Progenitor cell of endocrine pancreas (in vitro differentiated cells): ENCODE results near the gene CTBP2. TPM values are rescaled to one million over a fixed set of nuclear protein-coding genes. Genes with fewer than 3 reads are reported as not detected.

ENCODE experiments used
- DNase-seq: peaks from one replicate; pipeline ENCODE4 v3.0.0; 2021; ENCODE audit warnings: low spot score; ENCODE audit not compliant: unreplicated experiment
- H3K27ac Mint-ChIP-seq: 2 replicates; pipeline ENCODE4 v1.8.0; 2021; ENCODE audit warnings: mild to moderate bottlenecking, moderate library complexity, mixed read lengths
- H3K27me3 Mint-ChIP-seq: 2 replicates; pipeline ENCODE4 v1.8.0; 2021; ENCODE audit warnings: mixed read lengths
- H3K36me3 Mint-ChIP-seq: 2 replicates; pipeline ENCODE4 v1.8.0; 2022; ENCODE audit warnings: mixed read lengths; ENCODE audit not compliant: insufficient read depth
- H3K4me1 Mint-ChIP-seq: 2 replicates; pipeline ENCODE4 v1.8.0; 2021; ENCODE audit warnings: low read depth, mixed read lengths
- H3K4me3 Mint-ChIP-seq: 2 replicates; pipeline ENCODE4 v1.8.0; 2021; ENCODE audit warnings: low read depth, mild to moderate bottlenecking, moderate library complexity, mixed read lengths
- H3K9me3 Mint-ChIP-seq: 2 replicates; pipeline ENCODE4 v1.8.0; 2021; ENCODE audit warnings: low read depth, mixed read lengths
- total RNA-seq: library from RNA; stranded (reverse); gene quantifications from 2 replicates; pipeline ENCODE4 v1.2.1, GENCODE V29; 2021
- TF ChIP-seq, protein P1 (sequence below): fragments of 200-600 bp; sonication (generic); IDR thresholded peaks from one replicate; pipeline ENCODE4 v1.5.0; 2021; ENCODE audit warnings: antibody characterized with exemption, mild to moderate bottlenecking; ENCODE audit not compliant: unreplicated experiment

The CTBP2 gene
- total RNA-seq, 1 donor from 2014 or later = 182 TPM

DNA sequence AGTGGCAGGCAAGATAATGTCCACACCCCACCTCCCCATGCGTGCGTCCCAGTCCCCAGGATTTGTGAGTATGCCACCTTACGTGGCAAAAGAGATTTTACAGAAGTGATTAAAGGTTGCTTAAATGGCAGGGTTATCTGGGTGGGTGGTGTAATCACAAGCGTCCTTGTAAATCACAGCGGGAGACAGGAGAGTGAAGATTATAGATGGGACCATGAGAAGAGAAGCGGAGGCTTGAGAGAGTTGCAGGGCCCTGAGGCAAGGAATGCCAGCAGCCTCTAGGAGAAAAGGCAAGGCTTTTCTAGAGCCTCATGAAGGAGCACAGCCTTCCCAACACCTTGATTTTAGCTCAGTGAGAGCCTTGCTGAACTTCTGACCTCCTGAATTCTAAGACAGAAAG, 208.2 kb downstream of the CTBP2 start:
- peak overlapping the region; percentile 8 for H3K27ac Mint-ChIP-seq
- no peak overlapping the region for H3K4me3 Mint-ChIP-seq
- peaks cover 2% of the 10 kb centered on the region for H3K36me3 Mint-ChIP-seq

DNA sequence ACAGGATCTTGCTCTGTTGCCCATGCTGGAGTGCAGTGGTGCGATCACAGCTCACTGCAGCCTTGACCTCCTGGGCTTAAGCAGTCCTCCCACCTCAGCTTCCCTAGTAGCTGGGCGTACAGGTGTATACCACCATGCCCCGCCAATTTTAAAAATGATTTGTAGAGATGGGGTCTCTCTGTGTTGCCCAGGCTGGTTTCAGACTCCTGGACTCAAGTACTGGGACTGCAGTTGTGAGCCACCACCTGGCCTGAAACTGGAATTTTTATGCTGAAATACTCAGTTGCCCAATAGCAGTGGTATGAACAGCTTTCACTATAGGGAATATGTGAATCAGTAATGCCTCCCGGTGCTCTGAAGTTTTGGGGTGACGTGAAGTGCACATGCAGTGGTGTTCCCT, 210.8 kb downstream of the CTBP2 start:
- Mint-ChIP-seq H3K9me3 (no peaks in the 10 kb centered on the region), H3K36me3 (peaks cover 2% of the 10 kb centered on the region), H3K27me3 (no peaks in the 10 kb centered on the region), H3K4me3 (no peak overlapping the region), H3K4me1 (peaks cover 16% of the 10 kb centered on the region), H3K27ac (no peak overlapping the region)
- DNase-seq = no peak
- TF ChIP-seq, protein P1, sequence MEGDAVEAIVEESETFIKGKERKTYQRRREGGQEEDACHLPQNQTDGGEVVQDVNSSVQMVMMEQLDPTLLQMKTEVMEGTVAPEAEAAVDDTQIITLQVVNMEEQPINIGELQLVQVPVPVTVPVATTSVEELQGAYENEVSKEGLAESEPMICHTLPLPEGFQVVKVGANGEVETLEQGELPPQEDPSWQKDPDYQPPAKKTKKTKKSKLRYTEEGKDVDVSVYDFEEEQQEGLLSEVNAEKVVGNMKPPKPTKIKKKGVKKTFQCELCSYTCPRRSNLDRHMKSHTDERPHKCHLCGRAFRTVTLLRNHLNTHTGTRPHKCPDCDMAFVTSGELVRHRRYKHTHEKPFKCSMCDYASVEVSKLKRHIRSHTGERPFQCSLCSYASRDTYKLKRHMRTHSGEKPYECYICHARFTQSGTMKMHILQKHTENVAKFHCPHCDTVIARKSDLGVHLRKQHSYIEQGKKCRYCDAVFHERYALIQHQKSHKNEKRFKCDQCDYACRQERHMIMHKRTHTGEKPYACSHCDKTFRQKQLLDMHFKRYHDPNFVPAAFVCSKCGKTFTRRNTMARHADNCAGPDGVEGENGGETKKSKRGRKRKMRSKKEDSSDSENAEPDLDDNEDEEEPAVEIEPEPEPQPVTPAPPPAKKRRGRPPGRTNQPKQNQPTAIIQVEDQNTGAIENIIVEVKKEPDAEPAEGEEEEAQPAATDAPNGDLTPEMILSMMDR = no peak

More for the DNA sequence above, 208.2 kb downstream of the CTBP2 start:
- Mint-ChIP-seq H3K4me1 (peaks cover 11% of the 10 kb centered on the region), H3K27me3 (no peaks in the 10 kb centered on the region), H3K9me3 (no peaks in the 10 kb centered on the region)
- TF ChIP-seq, protein P1 = no peak
- no peak for DNase-seq

DNA sequence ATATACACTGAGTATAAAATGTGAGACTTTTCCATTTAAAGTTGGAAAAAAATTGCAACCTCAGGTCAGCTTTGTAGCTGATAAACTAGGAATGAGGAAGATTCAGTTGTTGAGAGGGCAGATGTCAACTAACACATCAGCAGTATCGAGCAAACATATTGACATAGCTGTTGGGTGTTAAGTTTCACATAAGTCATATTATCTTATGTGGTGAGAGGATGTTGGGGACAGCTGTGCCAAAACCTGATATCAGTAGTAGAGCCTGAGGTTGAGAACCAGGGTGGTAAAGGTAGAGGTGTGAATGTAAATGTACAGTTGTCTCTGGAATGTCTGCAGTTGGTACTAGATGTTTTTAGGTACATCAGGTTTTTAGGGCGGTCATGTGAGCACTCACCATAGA, 213.4 kb downstream of the CTBP2 start:
- no peak for DNase-seq
- Mint-ChIP-seq H3K27me3 (no peaks in the 10 kb centered on the region), H3K4me1 (peaks cover 15% of the 10 kb centered on the region), H3K27ac (peak overlapping the region; percentile 21), H3K9me3 (no peaks in the 10 kb centered on the region), H3K36me3 (peaks cover 5% of the 10 kb centered on the region), H3K4me3 (no peak overlapping the region)
- TF ChIP-seq, protein P1 = no peak

DNA sequence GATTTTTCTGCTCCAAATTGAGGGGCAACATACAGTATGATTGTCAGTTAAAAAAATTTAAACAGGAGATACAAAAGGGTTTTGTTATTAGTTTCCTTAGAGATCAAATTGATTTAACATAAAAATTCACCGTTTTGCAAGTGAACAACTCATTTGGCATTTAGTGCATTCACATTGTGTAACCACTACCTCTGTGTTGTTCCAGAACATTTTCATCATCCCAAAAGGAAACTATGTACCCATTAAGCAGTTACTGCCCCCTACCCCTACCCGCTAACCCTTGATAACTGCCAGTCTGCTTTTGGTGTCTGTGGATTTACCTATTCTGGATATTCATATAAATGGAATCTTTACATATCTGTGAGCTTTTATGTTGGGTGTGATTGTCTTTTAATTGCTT, 215.4 kb downstream of the CTBP2 start:
- Mint-ChIP-seq H3K4me3 (no peak overlapping the region), H3K27me3 (no peaks in the 10 kb centered on the region), H3K27ac (peak overlapping the region; percentile 33), H3K4me1 (peaks cover 15% of the 10 kb centered on the region), H3K9me3 (no peaks in the 10 kb centered on the region), H3K36me3 (peaks cover 5% of the 10 kb centered on the region)
- TF ChIP-seq, protein P1 = no peak
- DNase-seq = no peak

DNA sequence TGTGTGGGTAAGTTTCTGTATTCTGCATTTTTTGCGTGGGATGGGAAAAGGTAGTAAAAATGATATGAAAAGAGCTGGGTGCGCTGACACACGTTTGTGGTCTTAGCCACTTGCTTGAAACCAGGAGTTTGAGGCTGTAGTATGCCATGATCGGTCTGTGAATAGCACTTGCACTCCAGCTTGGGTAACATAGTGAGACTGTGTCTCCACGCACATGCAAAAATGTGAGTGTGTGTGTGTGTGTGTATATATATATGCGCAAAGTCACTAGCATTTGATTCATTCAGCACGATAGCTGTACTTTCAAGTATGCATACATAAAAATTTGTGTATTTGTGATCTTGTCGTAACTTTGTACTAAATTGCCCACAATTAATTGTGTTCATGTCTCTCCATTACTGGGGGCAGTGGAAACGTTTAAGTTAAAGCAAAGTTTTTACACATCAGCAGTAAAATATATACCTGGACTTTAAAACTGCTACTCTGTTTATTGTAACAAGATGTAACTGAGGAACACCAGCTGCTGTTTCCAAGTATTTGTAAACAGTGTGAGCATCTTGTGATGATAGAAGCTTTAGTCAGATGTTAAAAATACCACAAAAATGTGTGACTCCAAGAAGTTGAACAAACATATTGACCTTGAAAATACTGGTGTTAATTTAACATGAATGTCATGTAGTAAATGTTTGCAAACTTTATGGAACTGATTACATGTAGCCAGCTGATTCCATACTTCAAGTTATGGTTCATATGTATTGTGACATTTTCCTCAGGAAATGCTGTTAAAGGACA, 216.9 kb downstream of the CTBP2 start:
- Mint-ChIP-seq H3K27ac (no peak overlapping the region), H3K4me3 (no peak overlapping the region), H3K36me3 (peaks cover 3% of the 10 kb centered on the region), H3K27me3 (no peaks in the 10 kb centered on the region), H3K4me1 (peaks cover 15% of the 10 kb centered on the region), H3K9me3 (no peaks in the 10 kb centered on the region)
- TF ChIP-seq, protein P1 = no peak
- no peak for DNase-seq
